B cell (primary cell): ENCODE results near the gene ZMYM2. TPM values are rescaled to one million over a fixed set of nuclear protein-coding genes. Genes with fewer than 3 reads are reported as not detected.

Experiments
- ATAC-seq: fragments of 200-7000 bp; cut with Tn5 transposase; one replicate; pipeline ENCODE4 v1.10.0; 2021; ENCODE audit warnings: low read depth, mild to moderate bottlenecking, moderate number of reproducible peaks, moderate library complexity
- CTCF ChIA-PET: fragments of 350-600 bp; sonication (Branson Sonifier 250); formaldehyde crosslinking; loops from one replicate; lab custom pipeline; 2021; ENCODE audit warnings: antibody characterized with exemption, inconsistent platforms; lab: Charles Lee
- POLR2A ChIA-PET: fragments of 350-600 bp; sonication (Branson Sonifier 250); formaldehyde crosslinking; loops from one replicate; lab custom pipeline; 2021; ENCODE audit warnings: antibody characterized with exemption; lab: Charles Lee
- DNase-seq: peaks from one replicate; pipeline ENCODE4 v3.0.0; 2013
- H2AFZ ChIP-seq: 2 replicates; pipeline ENCODE4 v1.6.1; 2012; ENCODE audit warnings: mild to moderate bottlenecking, low read depth, low read length; ENCODE audit not compliant: insufficient read depth, poor library complexity, severe bottlenecking
- H3K27ac ChIP-seq, 2 donors: 1 replicate in 1 of 2; 2 replicates in 1 of 2; pipeline ENCODE4 v1.5.1; 2012 to 2013; ENCODE audit warnings: low read length in 2 of 2, mild to moderate bottlenecking in 2 of 2, moderate library complexity in 1 of 2
- H3K27me3 ChIP-seq, 4 experiments: fragments of 200-600 bp in 1 of 4; sonication (generic) in 1 of 4; replicated peaks in 1 of 4; 1 replicate in 2 of 4; 2 replicates in 2 of 4; pipeline versions ENCODE4 v1.6.1 to v1.7.0; 2013 to 2016; ENCODE audit warnings: low read length in 3 of 4, mild to moderate bottlenecking in 2 of 4, mixed read lengths in 1 of 4, moderate library complexity in 1 of 4; ENCODE audit not compliant: insufficient read depth in 4 of 4, control insufficient read depth in 3 of 4; ENCODE audit errors: control extremely low read depth in 1 of 4
- H3K36me3 ChIP-seq, 2 experiments: replicated peaks in 1 of 2; 1 replicate in 1 of 2; 2 replicates in 1 of 2; pipeline versions ENCODE4 v1.6.1 to v1.7.1; 2013; ENCODE audit warnings: low read length in 1 of 2; ENCODE audit not compliant: insufficient read depth in 2 of 2, control insufficient read depth in 1 of 2; ENCODE audit errors: control extremely low read depth in 1 of 2, extremely low read depth in 1 of 2
- H3K4me1 ChIP-seq, 2 donors: fragments of 200-600 bp in 1 of 2; sonication (generic) in 1 of 2; 1 replicate in 1 of 2; 2 replicates in 1 of 2; pipeline versions ENCODE4 v1.5.1 to v1.6.1; 2013 to 2017; ENCODE audit warnings: low read length in 2 of 2; ENCODE audit not compliant: control insufficient read depth in 2 of 2, insufficient read depth in 2 of 2
- H3K4me2 ChIP-seq: replicated peaks from 2 replicates; pipeline ENCODE3; 2012; ENCODE audit warnings: mild to moderate bottlenecking, low read depth, low read length; ENCODE audit not compliant: poor library complexity, severe bottlenecking
- H3K4me3 ChIP-seq, 5 experiments: fragments of 200-600 bp in 1 of 5; sonication (generic) in 1 of 5; 1 replicate in 3 of 5; 2 replicates in 2 of 5; pipeline versions ENCODE4 v1.5.1 to v1.7.0; 2011 to 2016; ENCODE audit warnings: low read length in 4 of 5, mild to moderate bottlenecking in 4 of 5, low read depth in 2 of 5, control low read depth in 1 of 5, moderate library complexity in 1 of 5; ENCODE audit not compliant: insufficient read depth in 1 of 5; ENCODE audit errors: control extremely low read depth in 1 of 5, extremely low read depth in 1 of 5
- H3K79me2 ChIP-seq: fragments of 200-600 bp; sonication (generic); one replicate; pipeline ENCODE4 v1.6.0; 2016; ENCODE audit warnings: low read length; ENCODE audit not compliant: control insufficient read depth, insufficient read depth
- H3K9ac ChIP-seq: fragments of 200-600 bp; sonication (generic); 2 replicates; pipeline ENCODE4 v1.6.1; 2017; ENCODE audit warnings: mild to moderate bottlenecking, low read length, moderate library complexity
- H3K9me3 ChIP-seq, 3 donors: one replicate each; pipeline versions ENCODE4 v1.6.1 to v1.7.1; 2013; ENCODE audit warnings: low read length in 2 of 3; ENCODE audit not compliant: control insufficient read depth in 2 of 3, insufficient read depth in 1 of 3; ENCODE audit errors: control extremely low read depth in 1 of 3
- H4K20me1 ChIP-seq: 2 replicates; pipeline ENCODE4 v1.6.0; 2012; ENCODE audit warnings: mild to moderate bottlenecking, low read length; ENCODE audit not compliant: insufficient read depth, control insufficient read depth, poor library complexity, severe bottlenecking
- H3K27ac Mint-ChIP-seq: one replicate; pipeline ENCODE4 v1.8.0; 2021; ENCODE audit warnings: mixed read lengths
- H3K27me3 Mint-ChIP-seq: one replicate; pipeline ENCODE4 v1.8.0; 2021; ENCODE audit warnings: mixed read lengths
- H3K4me1 Mint-ChIP-seq: one replicate; pipeline ENCODE4 v1.8.0; 2021; ENCODE audit warnings: mixed read lengths
- H3K4me3 Mint-ChIP-seq: one replicate; pipeline ENCODE4 v1.8.0; 2021; ENCODE audit warnings: mixed read lengths
- H3K9me3 Mint-ChIP-seq: one replicate; pipeline ENCODE4 v1.8.0; 2022; ENCODE audit warnings: mixed read lengths; ENCODE audit not compliant: insufficient read depth
- EZH2 ChIP-seq: IDR thresholded peaks from 2 replicates; pipeline ENCODE4 v1.6.1; 2012; ENCODE audit warnings: borderline replicate concordance, low read depth, mild to moderate bottlenecking, moderate library complexity, low read length; ENCODE audit not compliant: insufficient read depth, poor library complexity, severe bottlenecking
- WGBS: methylation state at CpG from one replicate; pipeline ENCODE4 v1.1.5; 2013; ENCODE audit warnings: missing lambda C conversion rate; ENCODE audit not compliant: insufficient coverage; 5-methylcytosine and 5-hydroxymethylcytosine counted together
- intact Hi-C: fragments of 100-400 bp; cut with micrococcal nuclease; formaldehyde crosslinking; loops from one replicate; pipeline ENCODE4 v1.10.0; 2022
- polyA plus RNA-seq: library from polyadenylated mRNA; depleted of rRNA; stranded (reverse); fragments of >200 nt; gene quantifications from 2 replicates; pipeline ENCODE4 v1.2.3, GENCODE V29; 2012
- total RNA-seq, 2 donors: library from RNA; stranded (reverse); fragments of 120-200 nt in 1 of 2; gene quantifications; 1 replicate in 1 of 2; 2 replicates in 1 of 2; pipeline versions ENCODE4 v1.2.3 to v1.2.4, GENCODE V29; 2013 to 2022
- TF ChIP-seq, protein P1 (sequence below): fragments of 200-600 bp; IDR thresholded peaks from one replicate; pipeline ENCODE4 v1.8.0; 2022; ENCODE audit warnings: antibody characterized with exemption, mild to moderate bottlenecking

The ZMYM2 gene
- total and polyA plus RNA-seq, 2 donors (not counting 1 experiment from before 2014, with no cell fraction given), result 21.7 to 131 TPM

DNA sequence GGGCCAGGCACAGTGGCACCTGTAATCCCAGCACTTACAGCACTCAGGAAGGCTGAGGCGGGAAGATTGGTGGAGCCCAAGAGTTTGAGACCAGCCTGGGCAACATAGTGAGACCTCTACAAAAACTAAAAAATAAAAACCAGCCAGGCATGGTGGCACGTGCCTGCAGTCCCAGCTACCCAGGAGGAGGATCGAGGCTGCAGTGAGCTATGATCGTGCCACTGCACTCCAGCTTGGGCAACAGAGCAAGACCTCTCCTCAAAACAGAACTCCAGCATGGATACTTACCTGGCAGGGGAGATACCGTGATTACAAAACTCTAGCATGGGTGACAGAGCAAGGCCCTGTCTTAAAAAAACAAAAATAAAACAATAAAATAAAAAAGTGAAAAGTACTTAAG, 107.0 kb downstream of the ZMYM2 start:
- 97% methylated on average over 4 of the region's 5 CpGs for WGBS

DNA sequence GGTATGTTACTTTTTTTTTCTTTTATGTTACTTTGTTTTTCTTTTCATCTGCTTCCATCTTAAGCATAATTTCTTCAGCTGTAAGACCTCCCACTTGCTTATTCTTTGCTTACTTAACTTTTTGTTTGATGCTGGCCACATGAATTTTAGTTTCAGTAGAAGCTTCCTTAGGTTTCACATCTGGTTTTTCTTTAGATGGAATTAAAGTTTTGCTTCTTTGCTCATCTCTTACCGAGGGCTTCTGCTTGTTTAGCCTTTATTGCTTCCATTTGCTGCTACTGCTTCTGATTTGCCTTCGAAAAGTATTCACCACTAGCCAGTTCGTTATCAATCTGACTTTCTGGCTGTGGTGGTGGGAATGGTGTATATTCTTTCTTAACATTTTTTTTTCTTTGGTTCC, 111.4 kb downstream of the ZMYM2 start:
- no peak for ATAC-seq
- no CpG with 5 or more reads among the region's 3 CpGs for WGBS
- Histone ChIP-seq H3K9ac (no peak overlapping the region), H4K20me1 (no peaks in the 10 kb centered on the region), H3K79me2 (no peaks in the 10 kb centered on the region), H2AFZ (no peak overlapping the region), H3K27me3 (no peaks in the 10 kb centered on the region), H3K4me3 (no peak overlapping the region), H3K9me3 (peaks cover 0 to 1% (median 0%) of the 10 kb centered on the region in 3 donors), H3K4me1 (peaks cover 7 to 9% of the 10 kb centered on the region in 2 donors), H3K27ac (no peak overlapping the region), H3K36me3 (peaks cover 14 to 35% of the 10 kb centered on the region in 2 experiments), H3K4me2 (no peak overlapping the region)
- no peak overlapping the region for H3K4me3 Mint-ChIP-seq
- ChIA-PET POLR2A (interaction anchor here (0.5 kb wide), 1 partner anchor 1956 kb away, joined by 3 read pairs; no protein-coding TSS in a partner anchor), CTCF (no interaction called here)
- H3K9me3 Mint-ChIP-seq, result no peaks in the 10 kb centered on the region
- no peak for DNase-seq
- no peaks in the 10 kb centered on the region for H3K27me3 Mint-ChIP-seq
- intact Hi-C loops, result no loop called here
- TF ChIP-seq, protein P1, sequence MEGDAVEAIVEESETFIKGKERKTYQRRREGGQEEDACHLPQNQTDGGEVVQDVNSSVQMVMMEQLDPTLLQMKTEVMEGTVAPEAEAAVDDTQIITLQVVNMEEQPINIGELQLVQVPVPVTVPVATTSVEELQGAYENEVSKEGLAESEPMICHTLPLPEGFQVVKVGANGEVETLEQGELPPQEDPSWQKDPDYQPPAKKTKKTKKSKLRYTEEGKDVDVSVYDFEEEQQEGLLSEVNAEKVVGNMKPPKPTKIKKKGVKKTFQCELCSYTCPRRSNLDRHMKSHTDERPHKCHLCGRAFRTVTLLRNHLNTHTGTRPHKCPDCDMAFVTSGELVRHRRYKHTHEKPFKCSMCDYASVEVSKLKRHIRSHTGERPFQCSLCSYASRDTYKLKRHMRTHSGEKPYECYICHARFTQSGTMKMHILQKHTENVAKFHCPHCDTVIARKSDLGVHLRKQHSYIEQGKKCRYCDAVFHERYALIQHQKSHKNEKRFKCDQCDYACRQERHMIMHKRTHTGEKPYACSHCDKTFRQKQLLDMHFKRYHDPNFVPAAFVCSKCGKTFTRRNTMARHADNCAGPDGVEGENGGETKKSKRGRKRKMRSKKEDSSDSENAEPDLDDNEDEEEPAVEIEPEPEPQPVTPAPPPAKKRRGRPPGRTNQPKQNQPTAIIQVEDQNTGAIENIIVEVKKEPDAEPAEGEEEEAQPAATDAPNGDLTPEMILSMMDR, result no peak
- no peak for TF ChIP-seq EZH2
- no peak overlapping the region for H3K27ac Mint-ChIP-seq
- peaks cover 9% of the 10 kb centered on the region for H3K4me1 Mint-ChIP-seq

More for the DNA sequence above, 107.0 kb downstream of the ZMYM2 start:
- DNase-seq, result no peak
- Histone ChIP-seq H3K27ac (no peak overlapping the region), H4K20me1 (no peaks in the 10 kb centered on the region), H3K79me2 (no peaks in the 10 kb centered on the region), H3K9ac (no peak overlapping the region), H3K4me1 (no peaks in the 10 kb centered on the region), H3K4me3 (no peak overlapping the region), H2AFZ (no peak overlapping the region), H3K36me3 (peaks cover 18 to 57% of the 10 kb centered on the region in 2 experiments), H3K27me3 (no peaks in the 10 kb centered on the region), H3K4me2 (no peak overlapping the region), H3K9me3 (no peaks in the 10 kb centered on the region)
- no peaks in the 10 kb centered on the region for H3K9me3 Mint-ChIP-seq
- no peak overlapping the region for H3K4me3 Mint-ChIP-seq
- H3K4me1 Mint-ChIP-seq, result no peaks in the 10 kb centered on the region
- ChIA-PET CTCF (interaction anchor here (0.6 kb wide), 1 partner anchor 263 kb away, joined by 3 read pairs; no protein-coding TSS in a partner anchor), POLR2A (no interaction called here)
- no peak overlapping the region for H3K27ac Mint-ChIP-seq
- ATAC-seq, result no peak
- TF ChIP-seq, protein P1, result no peak
- no peak for TF ChIP-seq EZH2
- intact Hi-C loops, result no loop called here
- H3K27me3 Mint-ChIP-seq, result no peaks in the 10 kb centered on the region
